GM12874 (cell line): ENCODE results near the gene TCAP.

Source experiments
- TF ChIP-seq, protein P1 (sequence below): IDR thresholded peaks from 2 replicates; pipeline ENCODE4 v1.5.1; 2011; ENCODE audit warnings: low read depth, mild to moderate bottlenecking, control low read depth, low read length, moderate library complexity; ENCODE audit not compliant: insufficient read depth

TCAP gene

GRCh38 chr17:39673335-39674081 lies 8.4 kb downstream of the TCAP start:
- TF ChIP-seq, protein P1, sequence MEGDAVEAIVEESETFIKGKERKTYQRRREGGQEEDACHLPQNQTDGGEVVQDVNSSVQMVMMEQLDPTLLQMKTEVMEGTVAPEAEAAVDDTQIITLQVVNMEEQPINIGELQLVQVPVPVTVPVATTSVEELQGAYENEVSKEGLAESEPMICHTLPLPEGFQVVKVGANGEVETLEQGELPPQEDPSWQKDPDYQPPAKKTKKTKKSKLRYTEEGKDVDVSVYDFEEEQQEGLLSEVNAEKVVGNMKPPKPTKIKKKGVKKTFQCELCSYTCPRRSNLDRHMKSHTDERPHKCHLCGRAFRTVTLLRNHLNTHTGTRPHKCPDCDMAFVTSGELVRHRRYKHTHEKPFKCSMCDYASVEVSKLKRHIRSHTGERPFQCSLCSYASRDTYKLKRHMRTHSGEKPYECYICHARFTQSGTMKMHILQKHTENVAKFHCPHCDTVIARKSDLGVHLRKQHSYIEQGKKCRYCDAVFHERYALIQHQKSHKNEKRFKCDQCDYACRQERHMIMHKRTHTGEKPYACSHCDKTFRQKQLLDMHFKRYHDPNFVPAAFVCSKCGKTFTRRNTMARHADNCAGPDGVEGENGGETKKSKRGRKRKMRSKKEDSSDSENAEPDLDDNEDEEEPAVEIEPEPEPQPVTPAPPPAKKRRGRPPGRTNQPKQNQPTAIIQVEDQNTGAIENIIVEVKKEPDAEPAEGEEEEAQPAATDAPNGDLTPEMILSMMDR = no peak

- TF ChIP-seq, protein P1 = no peak
Measured at GRCh38 chr17:39674179-39674578, 9.0 kb downstream of the TCAP start.

DNA sequence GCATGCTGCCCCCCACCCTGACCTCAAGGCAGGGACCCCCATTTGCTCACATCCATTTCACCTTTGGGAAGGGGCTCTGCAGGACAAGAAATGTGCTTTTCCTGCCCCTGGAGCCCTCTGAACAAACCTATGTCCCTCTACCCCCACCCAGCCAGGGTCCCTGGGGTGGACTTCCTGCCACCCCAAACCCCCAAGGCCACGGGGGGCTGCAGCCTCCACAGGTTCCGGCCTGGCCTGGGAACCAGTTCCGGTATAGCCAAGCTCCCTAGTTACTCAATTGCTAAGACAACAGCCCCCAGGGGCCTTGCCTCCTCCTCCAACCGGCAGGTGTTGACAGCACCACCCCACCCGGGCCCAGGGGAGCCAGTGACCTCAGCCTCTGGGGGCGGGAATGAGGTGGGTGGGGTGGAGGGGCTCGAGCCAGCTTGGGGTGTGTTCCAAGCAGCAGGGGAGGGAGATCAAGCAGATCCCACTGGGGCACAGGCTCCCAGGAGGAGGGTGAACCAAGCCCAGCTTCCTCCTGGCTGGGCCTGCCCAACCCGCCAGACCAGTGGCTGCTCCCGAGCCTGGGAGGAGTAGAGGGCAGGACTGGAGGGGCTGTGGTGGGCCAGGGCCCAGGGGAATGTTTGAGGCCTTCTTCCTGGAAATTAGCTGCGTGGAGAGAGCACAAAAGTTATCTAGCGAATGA lies 9.7 kb downstream of the TCAP start:
- TF ChIP-seq, protein P1 = no peak

GRCh38 chr17:39675390-39676082 lies 10.4 kb downstream of the TCAP start:
- TF ChIP-seq, protein P1 = no peak

GRCh38 chr17:39676198-39676819 lies 11.2 kb downstream of the TCAP start:
- TF ChIP-seq, protein P1 = no peak

DNA sequence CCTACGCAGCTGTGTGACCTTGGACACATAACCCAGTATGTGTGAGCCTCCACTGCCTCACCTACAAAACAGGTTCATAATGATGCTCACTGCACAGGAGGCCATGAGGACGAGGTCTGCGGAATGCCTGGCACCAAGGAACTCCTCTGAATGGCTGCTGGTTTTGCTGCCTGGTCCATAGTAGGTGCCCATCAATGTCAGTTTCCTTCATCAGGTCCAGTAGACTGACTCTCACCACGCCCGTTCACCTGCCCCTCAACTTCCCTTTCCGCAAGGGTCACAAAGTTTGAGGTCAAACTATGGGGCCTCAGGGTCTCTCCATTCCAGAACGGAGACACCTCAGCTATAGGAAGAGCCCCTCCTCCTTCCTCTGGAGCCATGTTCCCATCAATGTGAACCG lies 11.9 kb downstream of the TCAP start:
- TF ChIP-seq, protein P1 = no peak
